Measurements from ENCODE around the gene MBLAC1.

DNA sequence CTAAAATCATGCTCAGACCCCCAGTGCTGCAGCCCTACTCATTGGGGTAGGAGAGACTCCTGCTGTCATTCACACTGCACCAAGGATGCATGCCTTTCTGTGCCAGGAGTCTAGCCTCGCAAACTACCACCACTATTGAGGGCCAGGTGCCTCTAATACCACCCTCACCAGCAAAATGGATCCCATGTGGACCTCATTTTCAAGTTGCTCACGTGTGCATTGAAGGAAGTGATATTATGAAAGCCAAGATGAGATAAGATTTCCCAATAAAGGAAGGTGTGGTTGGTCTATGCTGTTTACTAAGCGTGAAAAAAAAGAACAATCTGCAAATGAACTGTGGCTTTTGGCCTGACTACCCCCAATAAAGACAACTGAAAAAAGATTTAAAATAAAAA lies 14.8 kb downstream of the MBLAC1 start:
- TF ChIP-seq, protein P1, sequence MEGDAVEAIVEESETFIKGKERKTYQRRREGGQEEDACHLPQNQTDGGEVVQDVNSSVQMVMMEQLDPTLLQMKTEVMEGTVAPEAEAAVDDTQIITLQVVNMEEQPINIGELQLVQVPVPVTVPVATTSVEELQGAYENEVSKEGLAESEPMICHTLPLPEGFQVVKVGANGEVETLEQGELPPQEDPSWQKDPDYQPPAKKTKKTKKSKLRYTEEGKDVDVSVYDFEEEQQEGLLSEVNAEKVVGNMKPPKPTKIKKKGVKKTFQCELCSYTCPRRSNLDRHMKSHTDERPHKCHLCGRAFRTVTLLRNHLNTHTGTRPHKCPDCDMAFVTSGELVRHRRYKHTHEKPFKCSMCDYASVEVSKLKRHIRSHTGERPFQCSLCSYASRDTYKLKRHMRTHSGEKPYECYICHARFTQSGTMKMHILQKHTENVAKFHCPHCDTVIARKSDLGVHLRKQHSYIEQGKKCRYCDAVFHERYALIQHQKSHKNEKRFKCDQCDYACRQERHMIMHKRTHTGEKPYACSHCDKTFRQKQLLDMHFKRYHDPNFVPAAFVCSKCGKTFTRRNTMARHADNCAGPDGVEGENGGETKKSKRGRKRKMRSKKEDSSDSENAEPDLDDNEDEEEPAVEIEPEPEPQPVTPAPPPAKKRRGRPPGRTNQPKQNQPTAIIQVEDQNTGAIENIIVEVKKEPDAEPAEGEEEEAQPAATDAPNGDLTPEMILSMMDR (IDR thresholded peaks at IDR 0.05; ENCODE audit: low read depth, low read length) = no peak
- TF ChIP-seq EZH2phosphoT487 (IDR thresholded peaks at IDR 0.05; ENCODE audit: low read depth) = no peak
